ENCODE data around the gene TTYH3.

TTYH3 gene

GRCh38 chr7:2698581-2699288 is 66.9 kb downstream of the TTYH3 start:
- no peak for DNase-seq (ENCODE audit: low spot score)
- Histone ChIP-seq H3K4me3 (ENCODE audit: severe bottlenecking) (no peak overlapping the region), H3K9me3 (ENCODE audit: severe bottlenecking) (no peaks in the 10 kb centered on the region), H3K36me3 (ENCODE audit: low read depth) (no peaks in the 10 kb centered on the region), H3K27me3 (ENCODE audit: insufficient read depth, poor library complexity, severe bottlenecking) (no peaks in the 10 kb centered on the region), H3K4me1 (ENCODE audit: insufficient read depth, poor library complexity, severe bottlenecking) (no peaks in the 10 kb centered on the region), H3K27ac (ENCODE audit: poor library complexity, severe bottlenecking) (no peak overlapping the region)
- no peak for ATAC-seq (ENCODE audit: low read depth)
- TF ChIP-seq CTCF (IDR thresholded peaks at IDR 0.05; ENCODE audit: poor library complexity, severe bottlenecking): no peak

- no peak overlapping the region for H3K27ac ChIP-seq (ENCODE audit: poor library complexity, severe bottlenecking)
These were observed 67.5 kb downstream of the TTYH3 start for GRCh38 chr7:2699289-2699620.

GRCh38 chr7:2700141-2700850 is 68.5 kb downstream of the TTYH3 start:
- no peak for DNase-seq (ENCODE audit: low spot score)
- Histone ChIP-seq H3K4me3 (ENCODE audit: severe bottlenecking) (no peak overlapping the region), H3K27me3 (ENCODE audit: insufficient read depth, poor library complexity, severe bottlenecking) (no peaks in the 10 kb centered on the region), H3K9me3 (ENCODE audit: severe bottlenecking) (no peaks in the 10 kb centered on the region), H3K4me1 (ENCODE audit: insufficient read depth, poor library complexity, severe bottlenecking) (no peaks in the 10 kb centered on the region), H3K27ac (ENCODE audit: poor library complexity, severe bottlenecking) (no peak overlapping the region), H3K36me3 (ENCODE audit: low read depth) (no peaks in the 10 kb centered on the region)
- no peak for ATAC-seq (ENCODE audit: low read depth)
- TF ChIP-seq CTCF (IDR thresholded peaks at IDR 0.05; ENCODE audit: poor library complexity, severe bottlenecking): no peak

More at GRCh38 chr7:2699289-2699620, 67.5 kb downstream of the TTYH3 start:
- Histone ChIP-seq H3K4me1 (ENCODE audit: insufficient read depth, poor library complexity, severe bottlenecking) (no peaks in the 10 kb centered on the region), H3K27me3 (ENCODE audit: insufficient read depth, poor library complexity, severe bottlenecking) (no peaks in the 10 kb centered on the region), H3K9me3 (ENCODE audit: severe bottlenecking) (no peaks in the 10 kb centered on the region), H3K36me3 (ENCODE audit: low read depth) (no peaks in the 10 kb centered on the region), H3K4me3 (ENCODE audit: severe bottlenecking) (no peak overlapping the region)
- ATAC-seq (ENCODE audit: low read depth) (no peak), DNase-seq (ENCODE audit: low spot score) (no peak)
- no peak for TF ChIP-seq CTCF (IDR thresholded peaks at IDR 0.05; ENCODE audit: poor library complexity, severe bottlenecking)

GRCh38 chr7:2701424-2701823 is 69.6 kb downstream of the TTYH3 start:
- no peak for TF ChIP-seq CTCF (IDR thresholded peaks at IDR 0.05; ENCODE audit: poor library complexity, severe bottlenecking)
- H3K27me3 ChIP-seq (ENCODE audit: insufficient read depth, poor library complexity, severe bottlenecking): no peaks in the 10 kb centered on the region
- no peak overlapping the region for H3K27ac ChIP-seq (ENCODE audit: poor library complexity, severe bottlenecking)
- no peak overlapping the region for H3K4me3 ChIP-seq (ENCODE audit: severe bottlenecking)
- H3K36me3 ChIP-seq (ENCODE audit: low read depth): no peaks in the 10 kb centered on the region
- DNase-seq (ENCODE audit: low spot score): no peak
- no peaks in the 10 kb centered on the region for H3K9me3 ChIP-seq (ENCODE audit: severe bottlenecking)
- ATAC-seq (ENCODE audit: low read depth): no peak
- no peaks in the 10 kb centered on the region for H3K4me1 ChIP-seq (ENCODE audit: insufficient read depth, poor library complexity, severe bottlenecking)
